ENCODE results near the gene SWT1. TPM values are rescaled to one million over a fixed set of nuclear protein-coding genes. Genes with fewer than 3 reads are reported as not detected.

SWT1 gene
- total RNA-seq, 2 experiments from 2014 or later = 1.8 to 2.5 TPM

GRCh38 chr1:185292237-185292636 is 135.3 kb downstream of the SWT1 start:
- TF ChIP-seq CTCF (IDR thresholded peaks at IDR 0.05) = no peak
- no peaks in the 10 kb centered on the region for H3K9me3 Mint-ChIP-seq
- no peaks in the 10 kb centered on the region for H3K27me3 Mint-ChIP-seq
- POLR2A ChIA-PET = interaction anchor here (0.9 to 2.1 kb wide), 2 partner anchors 21 to 24 kb away, joined by 3 to 8 read pairs; no protein-coding TSS in a partner anchor
- no peak for DNase-seq
- CTCF ChIA-PET = interaction anchor here (1.6 kb wide), 1 partner anchor 388 kb away, joined by 4 read pairs; no protein-coding TSS in a partner anchor
- H3K27ac Mint-ChIP-seq = peak overlapping the region; percentile 57
- ATAC-seq = no peak
- H3K36me3 Mint-ChIP-seq (ENCODE audit: low read depth) = peaks cover 45% of the 10 kb centered on the region
- peaks cover 17% of the 10 kb centered on the region for H3K4me1 Mint-ChIP-seq (ENCODE audit: low read depth)
- no peak overlapping the region for H3K4me3 Mint-ChIP-seq
- intact Hi-C loops (cut with micrococcal nuclease) = no loop called here

- POLR2A ChIA-PET = interaction anchor here (0.6 to 2.1 kb wide), 8 partner anchors 10 to 23 kb away, joined by 3 to 8 read pairs (median 4); partner anchors contain the start of gene IVNS1ABP
- no peak for DNase-seq
- Mint-ChIP-seq H3K27me3 (no peaks in the 10 kb centered on the region), H3K4me3 (no peak overlapping the region), H3K9me3 (no peaks in the 10 kb centered on the region), H3K36me3 (ENCODE audit: low read depth) (peaks cover 59% of the 10 kb centered on the region), H3K27ac (no peak overlapping the region), H3K4me1 (ENCODE audit: low read depth) (peaks cover 17% of the 10 kb centered on the region)
- no peak for ATAC-seq
- TF ChIP-seq CTCF (IDR thresholded peaks at IDR 0.05) = no peak
- intact Hi-C loops (cut with micrococcal nuclease) = no loop called here
- CTCF ChIA-PET = interaction anchor here (0.7 to 1.4 kb wide), 3 partner anchors 14 to 377 kb away, joined by 3 to 4 read pairs (median 3); no protein-coding TSS in a partner anchor
Measured at GRCh38 chr1:185293967-185294542, 137.1 kb downstream of the SWT1 start.

- Mint-ChIP-seq H3K4me1 (ENCODE audit: low read depth) (peaks cover 14% of the 10 kb centered on the region), H3K4me3 (no peak overlapping the region), H3K36me3 (ENCODE audit: low read depth) (peaks cover 59% of the 10 kb centered on the region), H3K9me3 (no peaks in the 10 kb centered on the region), H3K27ac (peak overlapping the region; percentile 25), H3K27me3 (no peaks in the 10 kb centered on the region)
- DNase-seq (no peak), ATAC-seq (no peak)
- ChIA-PET POLR2A (interaction anchor here (1.0 kb wide), 1 partner anchor 12 kb away, joined by 3 read pairs; no protein-coding TSS in a partner anchor), CTCF (interaction anchor here (1.1 kb wide), 1 partner anchor 265 kb away, joined by 4 read pairs; no protein-coding TSS in a partner anchor)
- intact Hi-C loops (cut with micrococcal nuclease) = no loop called here
- no peak for TF ChIP-seq CTCF (IDR thresholded peaks at IDR 0.05)
Measured at GRCh38 chr1:185295091-185295490, 138.1 kb downstream of the SWT1 start.

- Mint-ChIP-seq H3K4me3 (no peak overlapping the region), H3K27ac (no peak overlapping the region), H3K4me1 (ENCODE audit: low read depth) (peaks cover 9% of the 10 kb centered on the region), H3K9me3 (no peaks in the 10 kb centered on the region), H3K36me3 (ENCODE audit: low read depth) (peaks cover 64% of the 10 kb centered on the region), H3K27me3 (no peaks in the 10 kb centered on the region)
- ChIA-PET CTCF (interaction anchor here (1.2 to 1.6 kb wide), 2 partner anchors 13 to 16 kb away, joined by 3 to 5 read pairs; no protein-coding TSS in a partner anchor), POLR2A (interaction anchor here (0.9 kb wide), 1 partner anchor 13 kb away, joined by 3 read pairs; no protein-coding TSS in a partner anchor)
- no peak for ATAC-seq
- DNase-seq = no peak
- intact Hi-C loops (cut with micrococcal nuclease) = no loop called here
- TF ChIP-seq CTCF (IDR thresholded peaks at IDR 0.05) = no peak
Measured at GRCh38 chr1:185297982-185298381, 141.0 kb downstream of the SWT1 start.

- Mint-ChIP-seq H3K36me3 (ENCODE audit: low read depth) (peaks cover 69% of the 10 kb centered on the region), H3K4me3 (no peak overlapping the region), H3K27me3 (no peaks in the 10 kb centered on the region), H3K9me3 (no peaks in the 10 kb centered on the region), H3K27ac (no peak overlapping the region), H3K4me1 (ENCODE audit: low read depth) (peaks cover 9% of the 10 kb centered on the region)
- intact Hi-C loops (cut with micrococcal nuclease) = no loop called here
- DNase-seq (no peak), ATAC-seq (no peak)
- ChIA-PET CTCF (interaction anchor here (2.8 kb wide), 1 partner anchor 380 kb away, joined by 8 read pairs; no protein-coding TSS in a partner anchor), POLR2A (interaction anchor here (1.0 kb wide), 1 partner anchor 16 kb away, joined by 3 read pairs; no protein-coding TSS in a partner anchor)
- TF ChIP-seq CTCF (IDR thresholded peaks at IDR 0.05) = no peak
Measured at GRCh38 chr1:185300152-185300551, 143.2 kb downstream of the SWT1 start.
